ENCODE results near the gene PTPRT.

PTPRT gene

GRCh38 chr20:42572320-42573016 lies 617.2 kb downstream of the PTPRT start:
- no peaks in the 10 kb centered on the region for H3K36me3 ChIP-seq (ENCODE audit: insufficient read depth, low read length)
- no peaks in the 10 kb centered on the region for H3K9me3 ChIP-seq (ENCODE audit: low read depth, low read length)
- H3K27ac ChIP-seq: no peak overlapping the region
- TF ChIP-seq POLR2AphosphoS5 (IDR thresholded peaks at IDR 0.05; ENCODE audit: borderline replicate concordance, low read depth, low read length): no peak
- no peak for DNase-seq (ENCODE audit: low read depth, low spot score)
- no peak overlapping the region for H3K9ac ChIP-seq (ENCODE audit: insufficient read length)
- no peak overlapping the region for H3K4me3 ChIP-seq

GRCh38 chr20:42567409-42567808 lies 622.3 kb downstream of the PTPRT start:
- H3K9me3 ChIP-seq (ENCODE audit: low read depth, low read length): no peaks in the 10 kb centered on the region
- no peak for TF ChIP-seq EZH2 (IDR thresholded peaks at IDR 0.05)
- no peak for TF ChIP-seq POLR2AphosphoS5 (IDR thresholded peaks at IDR 0.05; ENCODE audit: borderline replicate concordance, low read depth, low read length)
- TF ChIP-seq FOXP2 (optimal IDR thresholded peaks at IDR 0.05; ENCODE audit: control extremely low read depth, extremely low read length, insufficient read depth): no peak
- no peak overlapping the region for H3K4me3 ChIP-seq
- no peak for DNase-seq (ENCODE audit: low read depth, low spot score)
- H3K9ac ChIP-seq (ENCODE audit: insufficient read length): no peak overlapping the region
- no peak overlapping the region for H3K27ac ChIP-seq
- no peaks in the 10 kb centered on the region for H3K36me3 ChIP-seq (ENCODE audit: insufficient read depth, low read length)

- Histone ChIP-seq H3K9me3 (ENCODE audit: low read depth, low read length) (no peaks in the 10 kb centered on the region), H3K9ac (ENCODE audit: insufficient read length) (no peak overlapping the region), H3K27ac (no peak overlapping the region), H3K36me3 (ENCODE audit: insufficient read depth, low read length) (no peaks in the 10 kb centered on the region), H3K4me3 (no peak overlapping the region)
- TF ChIP-seq POLR2AphosphoS5 (IDR thresholded peaks at IDR 0.05; ENCODE audit: borderline replicate concordance, low read depth, low read length) (no peak), EZH2 (IDR thresholded peaks at IDR 0.05) (no peak), FOXP2 (optimal IDR thresholded peaks at IDR 0.05; ENCODE audit: control extremely low read depth, extremely low read length, insufficient read depth) (no peak)
- DNase-seq (ENCODE audit: low read depth, low spot score): no peak
Measured at GRCh38 chr20:42565235-42565995, 624.3 kb downstream of the PTPRT start.

GRCh38 chr20:42559665-42560064 lies 630.0 kb downstream of the PTPRT start:
- no peak overlapping the region for H3K4me3 ChIP-seq
- no peak overlapping the region for H3K27ac ChIP-seq
- no peaks in the 10 kb centered on the region for H3K9me3 ChIP-seq (ENCODE audit: low read depth, low read length)
- no peak for DNase-seq (ENCODE audit: low read depth, low spot score)
- no peak overlapping the region for H3K9ac ChIP-seq (ENCODE audit: insufficient read length)
- H3K36me3 ChIP-seq (ENCODE audit: insufficient read depth, low read length): no peaks in the 10 kb centered on the region
- TF ChIP-seq EZH2 (IDR thresholded peaks at IDR 0.05) (no peak), FOXP2 (optimal IDR thresholded peaks at IDR 0.05; ENCODE audit: control extremely low read depth, extremely low read length, insufficient read depth) (no peak), POLR2AphosphoS5 (IDR thresholded peaks at IDR 0.05; ENCODE audit: borderline replicate concordance, low read depth, low read length) (no peak)

GRCh38 chr20:42556575-42556974 lies 633.1 kb downstream of the PTPRT start:
- no peak overlapping the region for H3K27ac ChIP-seq
- no peak overlapping the region for H3K9ac ChIP-seq (ENCODE audit: insufficient read length)
- no peaks in the 10 kb centered on the region for H3K9me3 ChIP-seq (ENCODE audit: low read depth, low read length)
- no peak for DNase-seq (ENCODE audit: low read depth, low spot score)
- TF ChIP-seq POLR2AphosphoS5 (IDR thresholded peaks at IDR 0.05; ENCODE audit: borderline replicate concordance, low read depth, low read length): no peak
- TF ChIP-seq EZH2 (IDR thresholded peaks at IDR 0.05): no peak
- no peak for TF ChIP-seq FOXP2 (optimal IDR thresholded peaks at IDR 0.05; ENCODE audit: control extremely low read depth, extremely low read length, insufficient read depth)
- H3K4me3 ChIP-seq: no peak overlapping the region
- no peaks in the 10 kb centered on the region for H3K36me3 ChIP-seq (ENCODE audit: insufficient read depth, low read length)

- H3K27ac ChIP-seq: no peak overlapping the region
- no peak overlapping the region for H3K9ac ChIP-seq (ENCODE audit: insufficient read length)
- no peaks in the 10 kb centered on the region for H3K36me3 ChIP-seq (ENCODE audit: insufficient read depth, low read length)
- DNase-seq (ENCODE audit: low read depth, low spot score): no peak
- H3K9me3 ChIP-seq (ENCODE audit: low read depth, low read length): no peaks in the 10 kb centered on the region
- TF ChIP-seq FOXP2 (optimal IDR thresholded peaks at IDR 0.05; ENCODE audit: control extremely low read depth, extremely low read length, insufficient read depth) (no peak), POLR2AphosphoS5 (IDR thresholded peaks at IDR 0.05; ENCODE audit: borderline replicate concordance, low read depth, low read length) (no peak), EZH2 (IDR thresholded peaks at IDR 0.05) (no peak)
- H3K4me3 ChIP-seq: no peak overlapping the region
Measured at GRCh38 chr20:42553374-42553773, 636.3 kb downstream of the PTPRT start.

GRCh38 chr20:42549496-42549895 lies 640.2 kb downstream of the PTPRT start:
- Histone ChIP-seq H3K4me3 (no peak overlapping the region), H3K27ac (no peak overlapping the region), H3K36me3 (ENCODE audit: insufficient read depth, low read length) (no peaks in the 10 kb centered on the region), H3K9me3 (ENCODE audit: low read depth, low read length) (no peaks in the 10 kb centered on the region), H3K9ac (ENCODE audit: insufficient read length) (no peak overlapping the region)
- DNase-seq (ENCODE audit: low read depth, low spot score): no peak
- no peak for TF ChIP-seq EZH2 (IDR thresholded peaks at IDR 0.05)
- TF ChIP-seq POLR2AphosphoS5 (IDR thresholded peaks at IDR 0.05; ENCODE audit: borderline replicate concordance, low read depth, low read length): no peak
- TF ChIP-seq FOXP2 (optimal IDR thresholded peaks at IDR 0.05; ENCODE audit: control extremely low read depth, extremely low read length, insufficient read depth): no peak

GRCh38 chr20:42544926-42545325 lies 644.8 kb downstream of the PTPRT start:
- no peak overlapping the region for H3K27ac ChIP-seq
- no peak for TF ChIP-seq POLR2AphosphoS5 (IDR thresholded peaks at IDR 0.05; ENCODE audit: borderline replicate concordance, low read depth, low read length)
- TF ChIP-seq EZH2 (IDR thresholded peaks at IDR 0.05): no peak
- TF ChIP-seq FOXP2 (optimal IDR thresholded peaks at IDR 0.05; ENCODE audit: control extremely low read depth, extremely low read length, insufficient read depth): no peak

More at GRCh38 chr20:42544926-42545325, 644.8 kb downstream of the PTPRT start:
- H3K9ac ChIP-seq (ENCODE audit: insufficient read length): no peak overlapping the region
- H3K9me3 ChIP-seq (ENCODE audit: low read depth, low read length): no peaks in the 10 kb centered on the region
- DNase-seq (ENCODE audit: low read depth, low spot score): no peak
- H3K4me3 ChIP-seq: no peak overlapping the region
- H3K36me3 ChIP-seq (ENCODE audit: insufficient read depth, low read length): no peaks in the 10 kb centered on the region
